T-cell (primary cell): Measurements from ENCODE around the gene CENPT. TPM values are rescaled to one million over a fixed set of nuclear protein-coding genes. Genes with fewer than 3 reads are reported as not detected.

ENCODE experiments used
- ATAC-seq, 4 experiments: fragments of 200-7000 bp in 3 of 4; fragments of 150-1000 bp in 1 of 4; cut with Tn5 transposase; replicated peaks in 1 of 4; 1 replicate in 3 of 4; 2 replicates in 1 of 4; pipeline ENCODE4 v1.10.0; 2021; ENCODE audit warnings: moderate library complexity in 3 of 4, mild to moderate bottlenecking in 2 of 4, moderate number of reproducible peaks in 1 of 4
- CTCF ChIA-PET, 2 donors: fragments of 300-600 bp; sonication (Branson Sonifier 250); formaldehyde crosslinking; loops; one replicate each; lab custom pipeline; 2022; ENCODE audit warnings: antibody characterized with exemption in 2 of 2; lab: Charles Lee
- POLR2A ChIA-PET, 2 donors: fragments of 300-600 bp; sonication (Branson Sonifier 250); formaldehyde crosslinking; loops; one replicate each; lab custom pipeline; 2022; ENCODE audit warnings: antibody characterized with exemption in 2 of 2; lab: Charles Lee
- DNase-seq, 35 experiments: peaks; one replicate each; pipeline versions ENCODE4 v3.0.0 to v3.0.0-alpha.2; 2013 to 2023
- H3K27ac ChIP-seq: one replicate; pipeline ENCODE4 v1.5.1; 2013; ENCODE audit warnings: low read length
- H3K27me3 ChIP-seq, 2 experiments: replicated peaks in 1 of 2; 1 replicate in 1 of 2; 2 replicates in 1 of 2; pipeline versions ENCODE4 v1.6.1 to v1.7.0; 2013; ENCODE audit warnings: low read length in 1 of 2, mixed read lengths in 1 of 2; ENCODE audit not compliant: control insufficient read depth in 2 of 2, insufficient read depth in 2 of 2; ENCODE audit errors: extremely low read depth in 1 of 2
- H3K36me3 ChIP-seq, 2 donors: 1 replicate in 1 of 2; 2 replicates in 1 of 2; pipeline versions ENCODE4 v1.6.1 to v1.7.0; 2013; ENCODE audit warnings: low read length in 1 of 2; ENCODE audit not compliant: control insufficient read depth in 2 of 2, insufficient read depth in 1 of 2; ENCODE audit errors: extremely low read depth in 1 of 2
- H3K4me1 ChIP-seq, 2 experiments: 1 replicate in 1 of 2; 2 replicates in 1 of 2; pipeline versions ENCODE4 v1.6.1 to v1.7.0; 2013; ENCODE audit warnings: low read length in 2 of 2, mixed read lengths in 1 of 2; ENCODE audit not compliant: insufficient read depth in 2 of 2, control insufficient read depth in 1 of 2; ENCODE audit errors: extremely low read depth in 1 of 2
- H3K4me3 ChIP-seq, 2 donors: 1 replicate in 1 of 2; 2 replicates in 1 of 2; pipeline versions ENCODE4 v1.5.1 to v1.7.0; 2013; ENCODE audit warnings: mild to moderate bottlenecking in 2 of 2, low read length in 1 of 2, moderate library complexity in 1 of 2; ENCODE audit not compliant: control insufficient read depth in 1 of 2; ENCODE audit errors: extremely low read depth in 1 of 2
- H3K9me3 ChIP-seq: 2 replicates; pipeline ENCODE4 v1.7.0; 2013
- H3K27ac Mint-ChIP-seq, 2 donors: one replicate each; pipeline ENCODE4 v1.8.0; 2020 to 2021; ENCODE audit warnings: mild to moderate bottlenecking in 2 of 2, mixed read lengths in 2 of 2
- H3K27me3 Mint-ChIP-seq, 2 donors: one replicate each; pipeline ENCODE4 v1.8.0; 2021 to 2022; ENCODE audit warnings: mixed read lengths in 2 of 2
- H3K36me3 Mint-ChIP-seq: one replicate; pipeline ENCODE4 v1.8.0; 2021; ENCODE audit warnings: mixed read lengths
- H3K4me1 Mint-ChIP-seq, 3 donors: one replicate each; pipeline ENCODE4 v1.8.0; 2020 to 2022; ENCODE audit warnings: mixed read lengths in 3 of 3, mild to moderate bottlenecking in 1 of 3
- H3K4me3 Mint-ChIP-seq, 3 donors: one replicate each; pipeline ENCODE4 v1.8.0; 2020 to 2022; ENCODE audit warnings: mild to moderate bottlenecking in 3 of 3, mixed read lengths in 3 of 3, moderate library complexity in 3 of 3
- H3K9me3 Mint-ChIP-seq, 3 donors: one replicate each; pipeline ENCODE4 v1.8.0; 2020 to 2022; ENCODE audit warnings: mixed read lengths in 3 of 3
- WGBS: methylation state at CpG from one replicate; pipeline ENCODE4 v1.1.5; 2013; ENCODE audit warnings: missing lambda C conversion rate; ENCODE audit not compliant: insufficient coverage; 5-methylcytosine and 5-hydroxymethylcytosine counted together
- total RNA-seq, 35 experiments: library from RNA in 6 of 35; stranded (reverse) in 6 of 35; fragments of 120-200 nt in 1 of 35; gene quantifications; one replicate each; pipeline versions ENCODE4 v1.2.1 to v1.2.4 and lab custom pipeline; 2013 to 2026

The CENPT gene
- total RNA-seq, 5 donors from 2014 or later (not counting 1 experiment from before 2014, with no cell fraction given): 85.0 to 117 (median 111) TPM

DNA sequence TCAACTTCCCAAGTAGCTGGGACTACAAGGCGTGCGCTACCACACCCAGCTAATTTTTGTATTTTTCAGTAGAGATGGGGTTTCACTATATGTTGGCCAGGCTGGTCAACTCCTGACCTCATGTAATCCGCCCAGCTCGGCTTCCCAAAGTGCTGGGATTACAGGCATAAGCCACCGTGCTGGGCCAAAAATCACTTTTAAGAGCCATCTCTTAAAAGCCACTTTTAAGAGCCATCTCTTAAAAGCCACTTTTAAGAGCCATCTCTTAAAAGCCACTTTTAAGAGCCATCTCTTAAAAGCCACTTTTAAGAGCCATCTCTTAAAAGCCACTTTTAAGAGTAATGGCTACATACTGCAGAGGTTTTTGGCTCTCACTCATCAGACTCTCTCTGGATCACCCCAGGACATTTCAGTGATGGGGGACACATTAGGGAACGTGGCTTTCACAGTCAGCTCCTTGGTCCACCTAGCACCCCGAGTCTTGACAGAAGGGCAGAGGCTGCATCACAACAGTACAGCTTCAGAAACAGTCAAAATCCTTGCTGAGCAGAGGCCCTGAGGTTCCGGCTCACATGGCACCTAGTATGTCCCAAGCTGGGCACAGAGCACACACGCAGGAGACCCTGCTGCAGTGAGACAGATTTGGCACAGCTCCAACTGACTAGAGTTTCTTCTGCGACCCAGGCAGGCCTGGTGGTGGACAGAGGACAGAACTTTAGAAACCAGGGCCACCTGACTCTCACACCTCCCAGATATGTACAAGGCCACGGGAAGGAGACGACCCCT lies 64.7 kb downstream of the CENPT start:
- Histone ChIP-seq H3K27me3 (no peaks in the 10 kb centered on the region), H3K4me1 (peaks cover 11 to 22% of the 10 kb centered on the region in 2 experiments), H3K36me3 (no peaks in the 10 kb centered on the region), H3K27ac (no peak overlapping the region), H3K4me3 (no peak overlapping the region), H3K9me3 (no peaks in the 10 kb centered on the region)
- peaks cover 36 to 48% (median 38%) of the 10 kb centered on the region in 3 donors for H3K4me1 Mint-ChIP-seq
- ChIA-PET POLR2A (no interaction called here), CTCF (no interaction called here)
- 89% methylated on average over 10 of the region's 12 CpGs for whole genome bisulfite sequencing
- peak overlapping the region in 1 of 2 donors; percentile 61 for H3K27ac Mint-ChIP-seq
- DNase-seq: no peak
- no peak overlapping the region for H3K4me3 Mint-ChIP-seq
- no peak for ATAC-seq
- H3K36me3 Mint-ChIP-seq: peaks cover 9% of the 10 kb centered on the region
- no peaks in the 10 kb centered on the region for H3K9me3 Mint-ChIP-seq
- no peaks in the 10 kb centered on the region for H3K27me3 Mint-ChIP-seq

GRCh38 chr16:67781565-67781921 lies 66.0 kb downstream of the CENPT start:
- Histone ChIP-seq H3K27me3 (no peaks in the 10 kb centered on the region), H3K4me3 (peak overlapping the region in 1 of 2 donors; percentile 25), H3K4me1 (peaks cover 11 to 22% of the 10 kb centered on the region in 2 experiments), H3K9me3 (no peaks in the 10 kb centered on the region), H3K36me3 (no peaks in the 10 kb centered on the region), H3K27ac (peak overlapping the region; percentile 36)
- Mint-ChIP-seq H3K27ac (peak overlapping the region; percentile 86 to 93), H3K36me3 (peaks cover 12% of the 10 kb centered on the region), H3K4me1 (peaks cover 37 to 45% (median 41%) of the 10 kb centered on the region in 3 donors), H3K4me3 (peak overlapping the region in 1 of 3 donors; percentile 46), H3K27me3 (no peaks in the 10 kb centered on the region), H3K9me3 (no peaks in the 10 kb centered on the region)
- DNase-seq: peak in 19 of 35 experiments; percentile 6 to 42 (median 13)
- ChIA-PET CTCF (interaction anchor here (0.6 to 0.8 kb wide), 2 partner anchors 86 to 267 kb away, joined by 3 read pairs; no protein-coding TSS in a partner anchor), POLR2A (no interaction called here)
- WGBS: 25% methylated on average over 5 of the region's 5 CpGs
- peak; percentile 84 to 98 (median 86) for ATAC-seq

GRCh38 chr16:67780847-67781564 lies 66.5 kb downstream of the CENPT start:
- no peaks in the 10 kb centered on the region for H3K36me3 ChIP-seq
- no peak overlapping the region for H3K4me3 ChIP-seq
- ChIA-PET CTCF (interaction anchor here (0.6 to 0.8 kb wide), 2 partner anchors 86 to 267 kb away, joined by 3 read pairs; no protein-coding TSS in a partner anchor), POLR2A (interaction anchor here in 1 of 2 donors (0.5 kb wide), 1 partner anchor 449 kb away, joined by 4 read pairs; no protein-coding TSS in a partner anchor)
- peak overlapping the region in 1 of 3 donors; percentile 46 for H3K4me3 Mint-ChIP-seq
- H3K9me3 Mint-ChIP-seq: no peaks in the 10 kb centered on the region
- DNase-seq: no peak
- no peaks in the 10 kb centered on the region for H3K9me3 ChIP-seq
- H3K4me1 ChIP-seq: peaks cover 11 to 22% of the 10 kb centered on the region in 2 experiments
- peak overlapping the region; percentile 36 for H3K27ac ChIP-seq
- peak overlapping the region; percentile 86 to 93 for H3K27ac Mint-ChIP-seq
- WGBS: 100% methylated on average over 1 of the region's 7 CpGs
- ATAC-seq: peak in 3 of 4 experiments; percentile 29 to 41 (median 39)
- H3K4me1 Mint-ChIP-seq: peaks cover 37 to 41% (median 41%) of the 10 kb centered on the region in 3 donors
- peaks cover 12% of the 10 kb centered on the region for H3K36me3 Mint-ChIP-seq
- H3K27me3 ChIP-seq: no peaks in the 10 kb centered on the region
- H3K27me3 Mint-ChIP-seq: no peaks in the 10 kb centered on the region

DNA sequence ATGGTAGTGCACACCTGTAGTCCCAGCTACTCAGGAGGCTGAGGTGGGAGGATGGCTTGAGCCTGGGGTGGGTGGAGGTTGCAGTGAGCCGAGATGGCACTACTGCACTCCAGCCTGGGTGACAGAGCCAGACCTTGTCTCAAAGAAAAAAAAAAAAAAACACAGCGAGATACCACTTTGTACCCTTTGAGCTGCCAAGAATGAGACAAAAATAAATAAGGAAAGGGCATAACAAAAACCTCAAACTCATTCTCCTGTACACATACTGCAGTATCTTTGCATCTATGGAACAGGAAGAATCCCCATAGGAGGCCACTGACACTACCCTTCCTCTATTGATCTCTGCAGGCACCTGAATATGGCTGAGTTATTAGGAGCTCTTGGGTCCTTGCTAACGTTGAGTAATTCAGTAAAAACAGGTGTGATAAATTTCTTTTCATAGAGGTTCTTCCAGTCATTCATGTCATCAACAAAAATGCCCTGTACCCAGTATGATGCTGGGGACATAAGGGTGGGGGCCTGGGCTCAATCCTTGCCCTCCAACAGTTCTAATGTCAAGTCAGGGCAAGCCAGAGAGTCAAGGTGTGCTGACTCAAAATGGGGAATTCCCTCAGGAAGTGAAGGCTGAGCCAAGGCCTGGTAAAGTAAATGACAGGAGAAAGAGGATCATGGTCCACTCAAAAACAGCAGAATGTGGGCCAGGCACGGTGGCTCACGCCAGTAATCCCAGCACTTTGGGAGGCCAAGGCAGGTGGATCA lies 68.1 kb downstream of the CENPT start:
- Histone ChIP-seq H3K36me3 (peaks cover 0 to 3% of the 10 kb centered on the region in 2 donors), H3K4me3 (no peak overlapping the region), H3K9me3 (no peaks in the 10 kb centered on the region), H3K27me3 (no peaks in the 10 kb centered on the region), H3K4me1 (peaks cover 11 to 22% of the 10 kb centered on the region in 2 experiments), H3K27ac (no peak overlapping the region)
- H3K27ac Mint-ChIP-seq: peak overlapping the region; percentile 11 to 29
- H3K4me1 Mint-ChIP-seq: peaks cover 39 to 46% (median 43%) of the 10 kb centered on the region in 3 donors
- no peaks in the 10 kb centered on the region for H3K9me3 Mint-ChIP-seq
- POLR2A ChIA-PET: no interaction called here
- ATAC-seq: no peak
- no peak for DNase-seq
- peaks cover 15% of the 10 kb centered on the region for H3K36me3 Mint-ChIP-seq
- CTCF ChIA-PET: interaction anchor here in 1 of 2 donors (0.6 to 0.7 kb wide), 2 partner anchors 145 to 355 kb away, joined by 4 read pairs; no protein-coding TSS in a partner anchor
- H3K4me3 Mint-ChIP-seq: no peak overlapping the region
- no CpG with 5 or more reads among the region's 5 CpGs for WGBS
- no peaks in the 10 kb centered on the region for H3K27me3 Mint-ChIP-seq

Other genes with a start within 250 kb of the CENPT start
- gene CARMIL2, start 202.5 kb downstream of the CENPT start, total RNA-seq: 100 to 1,000 TPM; 150 to 271 (median 243) TPM
- gene ACD, start 187.4 kb downstream of the CENPT start, total RNA-seq: 10 to 100 TPM; 24.5 to 62.6 (median 53.6) TPM
- gene PARD6A, start 186.7 kb downstream of the CENPT start, total RNA-seq: 10 to 100 TPM in 1 of 5 donors, 1 to 10 TPM in 4; 2.9 to 10.6 (median 7.6) TPM
- 10 to 100 TPM in 3 of 5 donors, 1 to 10 TPM in 2; 4.2 to 12.1 (median 10.1) TPM for gene ENKD1, start 180.9 kb downstream of the CENPT start, total RNA-seq
- gene C16orf86, start 180.9 kb downstream of the CENPT start, total RNA-seq: 1 to 10 TPM; 1.9 to 6.7 (median 5.4) TPM
- 10 to 100 TPM in 4 of 5 donors, 1 to 10 TPM in 1; 8.5 to 23.2 (median 16.7) TPM for gene GFOD2, start 128.4 kb downstream of the CENPT start, total RNA-seq
- 10 to 100 TPM; 21.9 to 29.3 (median 24.5) TPM for gene RANBP10, start 41.1 kb downstream of the CENPT start, total RNA-seq
- under 1 TPM; 0.30 to 0.45 (median 0.37) TPM for gene TSNAXIP1, start 40.8 kb downstream of the CENPT start, total RNA-seq
- gene THAP11, start 5.4 kb downstream of the CENPT start, total RNA-seq: 10 to 100 TPM; 37.9 to 59.9 (median 55.5) TPM
- gene NUTF2, start 760 bp downstream of the CENPT start, total RNA-seq: 10 to 100 TPM; 37.4 to 55.0 (median 48.3) TPM
- 100 to 1,000 TPM; 110 to 144 (median 136) TPM for gene EDC4, start 25.4 kb upstream of the CENPT start, total RNA-seq
- 1 to 10 TPM in 4 of 5 donors, under 1 TPM in 1; 0.72 to 5.3 (median 3.1) TPM for gene NRN1L, start 37.2 kb upstream of the CENPT start, total RNA-seq
- gene PSKH1, start 45.6 kb upstream of the CENPT start, total RNA-seq: 10 to 100 TPM; 14.8 to 31.4 (median 28.1) TPM
- gene CTRL, start 84.2 kb upstream of the CENPT start, total RNA-seq: 10 to 100 TPM in 4 of 5 donors, 1 to 10 TPM in 1; 9.4 to 14.2 (median 13.2) TPM
- gene PSMB10, start 89.2 kb upstream of the CENPT start, total RNA-seq: 100 to 1,000 TPM; 118 to 214 (median 165) TPM
- 10 to 100 TPM in 4 of 5 donors, 1 to 10 TPM in 1; 9.8 to 20.7 (median 18.7) TPM for gene LCAT, start 96.4 kb upstream of the CENPT start, total RNA-seq
- 10 to 100 TPM; 23.3 to 39.6 (median 33.7) TPM for gene SLC12A4, start 120.9 kb upstream of the CENPT start, total RNA-seq
- 1 to 10 TPM in 4 of 5 donors, under 1 TPM in 1; 0.48 to 1.5 (median 1.1) TPM for gene DPEP3, start 132.8 kb upstream of the CENPT start, total RNA-seq
- 100 to 1,000 TPM in 3 of 5 donors, 10 to 100 TPM in 2; 51.5 to 122 (median 100) TPM for gene DPEP2, start 151.8 kb upstream of the CENPT start, total RNA-seq
- not detected for gene DPEP2NB, start 168.2 kb upstream of the CENPT start, total RNA-seq
- 10 to 100 TPM; 15.5 to 21.0 (median 17.6) TPM for gene DDX28, start 175.5 kb upstream of the CENPT start, total RNA-seq
- gene DUS2, start 175.6 kb upstream of the CENPT start, total RNA-seq: 10 to 100 TPM; 14.5 to 19.4 (median 15.8) TPM
- gene NFATC3, start 237.7 kb upstream of the CENPT start, total RNA-seq: 100 to 1,000 TPM; 111 to 144 (median 116) TPM